GM23338 (cell line): Measurements from ENCODE around the gene CCDC73. TPM values are rescaled to one million over a fixed set of nuclear protein-coding genes. Genes with fewer than 3 reads are reported as not detected.

Experiments
- ATAC-seq: fragments of 200-7000 bp; cut with Tn5 transposase; 3 replicates; pipeline ENCODE4 v1.9.1; 2020
- DNase-seq: peaks from one replicate; pipeline ENCODE4 v3.0.0-alpha.2; 2015; ENCODE audit warnings: low spot score
- H2AFZ ChIP-seq: fragments of 200-600 bp; sonication (generic); 2 replicates; pipeline ENCODE4 v1.8.0; 2016; ENCODE audit warnings: antibody characterized with exemption, mild to moderate bottlenecking, moderate library complexity
- H3F3A ChIP-seq: fragments of 200-600 bp; sonication (generic); replicated peaks from 2 replicates; pipeline ENCODE4 v1.8.0; 2017; ENCODE audit warnings: antibody characterized with exemption, mixed run types, low read depth
- H3K27ac ChIP-seq: fragments of 200-600 bp; sonication (generic); 2 replicates; pipeline ENCODE4 v1.6.1; 2016; ENCODE audit warnings: low read depth
- H3K27me3 ChIP-seq: fragments of 200-600 bp; sonication (generic); 2 replicates; pipeline ENCODE4 v1.8.0; 2016; ENCODE audit warnings: mild to moderate bottlenecking, mixed run types, moderate library complexity; ENCODE audit not compliant: insufficient read depth
- H3K36me3 ChIP-seq: fragments of 200-600 bp; sonication (generic); 2 replicates; pipeline ENCODE4 v1.8.0; 2016; ENCODE audit warnings: mild to moderate bottlenecking; ENCODE audit not compliant: insufficient read depth
- H3K4me1 ChIP-seq: fragments of 200-600 bp; sonication (generic); 2 replicates; pipeline ENCODE4 v1.8.0; 2016; ENCODE audit warnings: mild to moderate bottlenecking, moderate library complexity; ENCODE audit not compliant: insufficient read depth
- H3K4me2 ChIP-seq: fragments of 200-600 bp; sonication (generic); 2 replicates; pipeline ENCODE4 v1.7.1; 2017; ENCODE audit warnings: mixed run types
- H3K4me3 ChIP-seq: fragments of 200-600 bp; sonication (generic); 2 replicates; pipeline ENCODE4 v1.6.1; 2016; ENCODE audit warnings: mixed run types
- H3K79me2 ChIP-seq: fragments of 200-600 bp; sonication (generic); replicated peaks from 2 replicates; pipeline ENCODE4 v1.8.0; 2017; ENCODE audit warnings: mild to moderate bottlenecking; ENCODE audit not compliant: insufficient read depth
- H3K9me2 ChIP-seq: fragments of 200-600 bp; sonication (generic); 2 replicates; pipeline ENCODE4 v1.8.0; 2017; ENCODE audit not compliant: insufficient read depth
- H4K20me1 ChIP-seq: fragments of 200-600 bp; sonication (generic); replicated peaks from 2 replicates; pipeline ENCODE4 v1.8.0; 2017; ENCODE audit warnings: mild to moderate bottlenecking; ENCODE audit not compliant: insufficient read depth
- H3K27ac Mint-ChIP-seq: 2 replicates; pipeline ENCODE4 v1.8.0; 2020; ENCODE audit warnings: inconsistent platforms, mild to moderate bottlenecking, moderate library complexity, mixed read lengths
- H3K27me3 Mint-ChIP-seq: 3 replicates; pipeline ENCODE4 v1.8.0; 2022; ENCODE audit warnings: low read depth, mild to moderate bottlenecking, moderate library complexity, mixed read lengths, inconsistent platforms; ENCODE audit not compliant: insufficient read depth, poor library complexity
- H3K36me3 Mint-ChIP-seq: 3 replicates; pipeline ENCODE4 v1.8.0; 2021; ENCODE audit warnings: low read depth, mild to moderate bottlenecking, inconsistent platforms, moderate library complexity, mixed read lengths
- H3K4me1 Mint-ChIP-seq: 3 replicates; pipeline ENCODE4 v1.8.0; 2020; ENCODE audit warnings: mild to moderate bottlenecking, inconsistent platforms, mixed read lengths
- H3K4me3 Mint-ChIP-seq: 3 replicates; pipeline ENCODE4 v1.8.0; 2021; ENCODE audit warnings: moderate library complexity, mild to moderate bottlenecking, inconsistent platforms, mixed read lengths
- H3K9me3 Mint-ChIP-seq: 3 replicates; pipeline ENCODE4 v1.8.0; 2020; ENCODE audit warnings: moderate library complexity, mild to moderate bottlenecking, inconsistent platforms, mixed read lengths
- CREB1 ChIP-seq: fragments of 250-450 bp; sonication (Bioruptor Pico); IDR thresholded peaks from 2 replicates; pipeline ENCODE4 v1.5.0; 2020; ENCODE audit warnings: low read depth, mild to moderate bottlenecking, moderate library complexity
- CTCF ChIP-seq, 2 experiments: fragments of 200-600 bp in 1 of 2; sonication (generic) in 1 of 2; conservative IDR thresholded peaks; 2 replicates each; pipeline versions ENCODE4 v1.5.1 to v1.6.1; 2016 to 2017; ENCODE audit warnings: antibody characterized with exemption in 2 of 2, low read depth in 2 of 2, mild to moderate bottlenecking in 2 of 2, moderate library complexity in 1 of 2
- EZH2 ChIP-seq: fragments of 200-600 bp; sonication (generic); IDR thresholded peaks from one replicate; pipeline ENCODE4 v1.8.0; 2017; ENCODE audit warnings: antibody characterized with exemption, mild to moderate bottlenecking, low read depth; ENCODE audit not compliant: unreplicated experiment
- ZNF462 ChIP-seq: fragments of 250-450 bp; sonication (Bioruptor Pico); IDR thresholded peaks from 2 replicates; pipeline ENCODE4 v1.5.0; 2020; ENCODE audit warnings: mild to moderate bottlenecking, moderate library complexity
- polyA plus RNA-seq: library from polyadenylated mRNA; unstranded; fragments of >200 nt; fragmentation: Nextera tagmentation; extraction: Ambion mirVana; gene quantifications from 2 replicates; pipeline ENCODE4 v1.2.1, GENCODE V29; 2016
- total RNA-seq: library from RNA; depleted of rRNA; stranded (reverse); fragments of >200 nt; shearing (Covaris generic); gene quantifications from 2 replicates; pipeline ENCODE4 v1.2.3, GENCODE V29; 2014

Gene CCDC73
- total and polyA plus RNA-seq, 2 experiments from 2014 or later, result 0.06 TPM; not detected in 1

- TF ChIP-seq ZNF462 (CRISPR knock-in tag) (no peak), CREB1 (no peak)
Observed at GRCh38 chr11:32833921-32834320, 39.5 kb upstream of the CCDC73 start (continued).

- DNase-seq (no peak), ATAC-seq (no peak)
- H3K27me3 Mint-ChIP-seq, result peaks cover 19% of the 10 kb centered on the region
- H3K9me3 Mint-ChIP-seq, result no peaks in the 10 kb centered on the region
- no peaks in the 10 kb centered on the region for H4K20me1 ChIP-seq
- peaks cover 13% of the 10 kb centered on the region; the same call in 2 of the 3 replicates for H3K4me1 Mint-ChIP-seq
- H3K9me2 ChIP-seq, result no peaks in the 10 kb centered on the region
- no peak overlapping the region for H2AFZ ChIP-seq
- no peak overlapping the region for H3K4me3 ChIP-seq
- H3K27me3 ChIP-seq, result peaks cover 26% of the 10 kb centered on the region
- H3K27ac Mint-ChIP-seq, result no peak overlapping the region
- no peaks in the 10 kb centered on the region for H3K36me3 ChIP-seq
- H3K36me3 Mint-ChIP-seq, result no peaks in the 10 kb centered on the region
- H3K27ac ChIP-seq, result no peak overlapping the region
- TF ChIP-seq EZH2 (no peak), CTCF (conservative IDR thresholded peaks at IDR 0.05; ENCODE audit: low read depth in 2 of 2) (no peak)
- H3K4me2 ChIP-seq, result no peak overlapping the region
- H3K4me1 ChIP-seq, result peaks cover 9% of the 10 kb centered on the region
- H3K79me2 ChIP-seq, result no peaks in the 10 kb centered on the region
- H3F3A ChIP-seq, result peaks cover 11% of the 10 kb centered on the region
- no peak overlapping the region for H3K4me3 Mint-ChIP-seq
Observed at GRCh38 chr11:32831221-32831620, 36.8 kb upstream of the CCDC73 start.
